Kidney epithelial cell (primary cell): ENCODE data around the gene PALM. TPM values are rescaled to one million over a fixed set of nuclear protein-coding genes. Genes with fewer than 3 reads are reported as not detected.

Experiments used
- DNase-seq: peaks from one replicate; pipeline ENCODE4 v3.0.0-alpha.2; 2010; ENCODE audit warnings: low read depth
- H3K27me3 ChIP-seq: 2 replicates; pipeline ENCODE4 v1.6.0; 2011; ENCODE audit warnings: low read length; ENCODE audit not compliant: control insufficient read depth, insufficient read depth
- H3K36me3 ChIP-seq: 2 replicates; pipeline ENCODE4 v1.5.1; 2011; ENCODE audit warnings: low read length; ENCODE audit not compliant: control insufficient read depth, insufficient read depth
- H3K4me3 ChIP-seq: 2 replicates; pipeline ENCODE4 v1.5.1; 2011; ENCODE audit warnings: low read depth, mild to moderate bottlenecking, control low read depth, low read length
- total RNA-seq: library from RNA; depleted of rRNA; stranded (reverse); fragments of >200 nt; gene quantifications from 2 replicates; pipeline ENCODE4 v1.2.3, GENCODE V29; 2015
- TF ChIP-seq, protein P1 (sequence below): IDR thresholded peaks from 2 replicates; pipeline ENCODE4 v1.5.1; 2011; ENCODE audit warnings: mild to moderate bottlenecking, moderate library complexity, low read length, control low read depth, inconsistent platforms; ENCODE audit not compliant: insufficient read depth, poor library complexity, severe bottlenecking

The PALM gene
- total RNA-seq, 1 donor from 2014 or later = 49.8 TPM

DNA sequence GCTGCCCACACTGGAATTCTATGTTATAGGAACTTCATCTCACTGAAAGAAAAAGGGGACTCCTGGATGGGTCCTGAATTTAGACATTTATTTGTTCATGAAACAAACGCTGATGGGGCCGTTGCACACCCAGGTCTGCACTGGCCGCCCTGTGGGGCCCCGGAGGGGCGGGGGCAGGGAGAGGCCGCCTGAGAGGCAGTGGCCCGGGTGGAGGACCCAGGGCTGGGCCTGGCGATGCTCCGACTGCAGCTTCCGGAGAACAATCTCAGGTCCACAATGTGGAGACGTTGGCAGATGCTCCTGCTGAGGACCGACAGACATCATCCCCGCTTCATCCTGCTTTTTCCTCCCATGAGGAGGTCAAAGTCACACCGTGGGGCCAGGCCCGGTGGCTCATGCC lies 72.2 kb downstream of the PALM start:
- Histone ChIP-seq H3K4me3 (no peak overlapping the region), H3K27me3 (no peaks in the 10 kb centered on the region), H3K36me3 (no peaks in the 10 kb centered on the region)
- TF ChIP-seq, protein P1, sequence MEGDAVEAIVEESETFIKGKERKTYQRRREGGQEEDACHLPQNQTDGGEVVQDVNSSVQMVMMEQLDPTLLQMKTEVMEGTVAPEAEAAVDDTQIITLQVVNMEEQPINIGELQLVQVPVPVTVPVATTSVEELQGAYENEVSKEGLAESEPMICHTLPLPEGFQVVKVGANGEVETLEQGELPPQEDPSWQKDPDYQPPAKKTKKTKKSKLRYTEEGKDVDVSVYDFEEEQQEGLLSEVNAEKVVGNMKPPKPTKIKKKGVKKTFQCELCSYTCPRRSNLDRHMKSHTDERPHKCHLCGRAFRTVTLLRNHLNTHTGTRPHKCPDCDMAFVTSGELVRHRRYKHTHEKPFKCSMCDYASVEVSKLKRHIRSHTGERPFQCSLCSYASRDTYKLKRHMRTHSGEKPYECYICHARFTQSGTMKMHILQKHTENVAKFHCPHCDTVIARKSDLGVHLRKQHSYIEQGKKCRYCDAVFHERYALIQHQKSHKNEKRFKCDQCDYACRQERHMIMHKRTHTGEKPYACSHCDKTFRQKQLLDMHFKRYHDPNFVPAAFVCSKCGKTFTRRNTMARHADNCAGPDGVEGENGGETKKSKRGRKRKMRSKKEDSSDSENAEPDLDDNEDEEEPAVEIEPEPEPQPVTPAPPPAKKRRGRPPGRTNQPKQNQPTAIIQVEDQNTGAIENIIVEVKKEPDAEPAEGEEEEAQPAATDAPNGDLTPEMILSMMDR = no peak
- no peak for DNase-seq

DNA sequence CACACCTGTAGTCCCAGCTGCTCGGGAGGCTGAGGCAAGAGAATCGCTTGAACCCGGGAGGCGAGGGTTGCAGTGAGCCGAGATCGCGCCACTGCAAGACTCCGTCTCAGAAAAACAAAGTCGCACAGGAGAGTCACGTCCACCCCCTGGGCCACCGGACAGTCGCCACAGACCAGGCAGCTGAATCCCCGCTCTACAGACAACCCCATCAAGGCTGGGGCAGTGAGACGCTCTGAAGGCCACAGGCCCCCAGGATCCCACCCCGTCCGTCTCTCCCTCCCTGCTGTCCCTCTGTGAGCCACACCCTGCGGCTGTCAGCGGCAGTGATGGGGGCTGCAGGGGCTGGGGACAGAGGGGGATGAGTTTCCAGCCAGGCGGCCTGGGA lies 73.1 kb downstream of the PALM start:
- H3K4me3 ChIP-seq = no peak overlapping the region
- H3K27me3 ChIP-seq = no peaks in the 10 kb centered on the region
- TF ChIP-seq, protein P1 = no peak
- no peak for DNase-seq
- H3K36me3 ChIP-seq = no peaks in the 10 kb centered on the region

DNA sequence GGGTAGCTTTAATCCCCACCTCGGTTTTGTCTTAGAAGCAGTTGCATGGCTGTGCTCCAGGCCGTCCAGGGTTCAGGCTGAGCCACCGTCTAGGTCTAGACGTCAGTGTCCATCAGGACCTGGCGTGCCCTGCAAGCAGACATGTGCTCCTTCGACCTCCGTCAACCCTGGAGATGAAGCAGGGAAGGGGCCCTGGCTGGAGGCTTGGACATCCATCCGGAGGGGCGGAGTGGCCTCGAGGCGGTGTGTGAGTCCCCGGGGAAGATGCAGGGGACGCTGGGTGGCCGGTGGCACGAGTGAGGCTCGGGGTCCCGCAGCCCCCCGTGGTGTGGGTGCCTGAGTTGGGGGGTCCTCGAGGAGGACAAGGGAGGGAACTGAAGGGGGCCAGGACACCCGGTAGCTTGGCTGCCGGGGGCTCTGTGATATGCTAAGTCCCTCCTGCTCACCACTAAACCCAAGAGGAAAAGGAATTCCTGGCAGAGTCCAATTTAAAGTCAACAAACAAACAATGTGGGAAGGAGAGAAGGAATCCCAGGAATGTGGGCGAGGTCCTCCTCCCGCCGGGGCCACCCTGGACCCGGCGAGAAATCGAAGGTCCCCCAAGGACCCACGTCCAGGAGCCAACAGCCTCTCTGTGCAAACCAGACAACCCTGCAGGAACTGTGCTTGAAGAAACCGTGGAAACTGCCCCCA lies 73.6 kb downstream of the PALM start:
- Histone ChIP-seq H3K27me3 (no peaks in the 10 kb centered on the region), H3K4me3 (no peak overlapping the region), H3K36me3 (no peaks in the 10 kb centered on the region)
- TF ChIP-seq, protein P1 = no peak
- no peak for DNase-seq

DNA sequence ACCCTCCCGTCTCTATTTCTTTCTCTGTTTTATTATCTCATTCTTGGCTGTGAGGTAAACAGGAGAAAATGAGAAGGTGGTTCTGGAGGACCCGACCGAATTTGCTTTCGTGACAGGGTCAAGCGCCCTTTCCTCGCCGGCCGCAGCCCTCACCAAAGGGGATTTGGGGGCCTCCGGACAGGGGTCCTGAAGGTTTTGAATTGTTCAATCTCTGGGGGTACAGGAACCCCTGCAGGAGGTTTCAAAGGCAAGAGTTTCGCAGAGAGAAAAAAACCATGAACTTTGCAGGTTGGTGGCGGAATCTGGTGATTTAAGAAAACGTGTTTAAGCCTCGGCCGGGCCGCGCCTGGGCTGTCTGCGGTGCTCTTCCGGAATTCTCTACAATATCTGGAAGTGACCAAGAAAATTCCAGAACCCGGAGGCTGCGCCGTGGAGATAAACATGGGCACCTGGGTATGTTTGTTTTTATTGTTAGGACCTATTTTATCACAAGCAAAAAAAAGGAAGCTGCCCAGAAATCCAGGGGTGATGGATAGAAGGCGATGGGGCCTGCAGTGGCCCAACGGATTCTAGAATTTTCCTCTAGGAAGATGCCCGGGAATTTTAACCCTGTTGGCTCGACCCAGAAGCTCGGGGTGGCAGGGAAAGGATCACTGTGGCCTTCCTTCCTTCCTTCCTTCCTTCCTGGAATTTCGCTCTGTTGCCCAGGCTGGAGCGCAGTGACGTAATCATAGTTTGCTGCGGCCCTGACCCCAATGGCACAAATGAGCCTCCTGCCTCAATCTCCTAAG lies 74.3 kb downstream of the PALM start:
- TF ChIP-seq, protein P1 = no peak
- DNase-seq = no peak
- H3K27me3 ChIP-seq = no peaks in the 10 kb centered on the region
- no peaks in the 10 kb centered on the region for H3K36me3 ChIP-seq
- no peak overlapping the region for H3K4me3 ChIP-seq

DNA sequence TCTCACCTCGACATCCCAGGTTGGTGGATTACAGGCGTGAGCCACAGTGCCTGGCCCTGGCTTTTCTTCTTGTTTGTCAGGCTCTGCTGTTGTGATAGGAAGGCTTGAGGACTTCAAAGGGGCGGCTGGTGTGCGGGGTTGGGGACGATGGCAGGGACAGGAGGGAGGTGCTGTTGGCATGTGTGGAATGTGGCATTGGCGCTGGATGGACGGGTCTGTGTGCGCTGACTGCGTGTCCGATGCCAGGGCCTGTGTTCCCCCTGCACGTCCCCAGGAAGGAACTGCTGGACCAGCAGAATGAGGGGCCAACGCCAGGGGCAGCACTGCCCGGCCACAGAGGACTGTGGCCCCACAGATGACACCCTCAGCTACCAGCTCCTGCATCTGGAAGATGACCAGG lies 75.8 kb downstream of the PALM start:
- H3K36me3 ChIP-seq = no peaks in the 10 kb centered on the region

More for the DNA sequence above, 75.8 kb downstream of the PALM start:
- Histone ChIP-seq H3K4me3 (no peak overlapping the region), H3K27me3 (no peaks in the 10 kb centered on the region)
- TF ChIP-seq, protein P1 = no peak
- no peak for DNase-seq
